T-cell (primary cell): Measurements from ENCODE around the gene NDUFS7. TPM values are rescaled to one million over a fixed set of nuclear protein-coding genes. Genes with fewer than 3 reads are reported as not detected.
A peak's percentile ranks its signal among the peaks of the same experiment; 100 is the strongest.
"Not testable (repeated sequence)": the region's sequence is repeated elsewhere in the genome, so short reads cannot be mapped to it uniquely, and the experiment has no call there.

Experiments used
- ATAC-seq, 4 experiments: fragments of 200-7000 bp in 3 of 4; fragments of 150-1000 bp in 1 of 4; cut with Tn5 transposase; replicated peaks in 1 of 4; 1 replicate in 3 of 4; 2 replicates in 1 of 4; pipeline ENCODE4 v1.10.0; 2021; ENCODE audit warnings: moderate library complexity in 3 of 4, mild to moderate bottlenecking in 2 of 4, moderate number of reproducible peaks in 1 of 4
- CTCF ChIA-PET, 2 donors: fragments of 300-600 bp; sonication (Branson Sonifier 250); formaldehyde crosslinking; loops; one replicate each; lab custom pipeline; 2022; ENCODE audit warnings: antibody characterized with exemption in 2 of 2; lab: Charles Lee
- POLR2A ChIA-PET, 2 donors: fragments of 300-600 bp; sonication (Branson Sonifier 250); formaldehyde crosslinking; loops; one replicate each; lab custom pipeline; 2022; ENCODE audit warnings: antibody characterized with exemption in 2 of 2; lab: Charles Lee
- DNase-seq, 35 experiments: peaks; one replicate each; pipeline versions ENCODE4 v3.0.0 to v3.0.0-alpha.2; 2013 to 2023
- H3K27ac ChIP-seq: one replicate; pipeline ENCODE4 v1.5.1; 2013; ENCODE audit warnings: low read length
- H3K27me3 ChIP-seq, 2 experiments: replicated peaks in 1 of 2; 1 replicate in 1 of 2; 2 replicates in 1 of 2; pipeline versions ENCODE4 v1.6.1 to v1.7.0; 2013; ENCODE audit warnings: low read length in 1 of 2, mixed read lengths in 1 of 2; ENCODE audit not compliant: control insufficient read depth in 2 of 2, insufficient read depth in 2 of 2; ENCODE audit errors: extremely low read depth in 1 of 2
- H3K36me3 ChIP-seq, 2 donors: 1 replicate in 1 of 2; 2 replicates in 1 of 2; pipeline versions ENCODE4 v1.6.1 to v1.7.0; 2013; ENCODE audit warnings: low read length in 1 of 2; ENCODE audit not compliant: control insufficient read depth in 2 of 2, insufficient read depth in 1 of 2; ENCODE audit errors: extremely low read depth in 1 of 2
- H3K4me1 ChIP-seq, 2 experiments: 1 replicate in 1 of 2; 2 replicates in 1 of 2; pipeline versions ENCODE4 v1.6.1 to v1.7.0; 2013; ENCODE audit warnings: low read length in 2 of 2, mixed read lengths in 1 of 2; ENCODE audit not compliant: insufficient read depth in 2 of 2, control insufficient read depth in 1 of 2; ENCODE audit errors: extremely low read depth in 1 of 2
- H3K4me3 ChIP-seq, 2 donors: 1 replicate in 1 of 2; 2 replicates in 1 of 2; pipeline versions ENCODE4 v1.5.1 to v1.7.0; 2013; ENCODE audit warnings: mild to moderate bottlenecking in 2 of 2, low read length in 1 of 2, moderate library complexity in 1 of 2; ENCODE audit not compliant: control insufficient read depth in 1 of 2; ENCODE audit errors: extremely low read depth in 1 of 2
- H3K9me3 ChIP-seq: 2 replicates; pipeline ENCODE4 v1.7.0; 2013
- H3K27ac Mint-ChIP-seq, 2 donors: one replicate each; pipeline ENCODE4 v1.8.0; 2020 to 2021; ENCODE audit warnings: mild to moderate bottlenecking in 2 of 2, mixed read lengths in 2 of 2
- H3K27me3 Mint-ChIP-seq, 2 donors: one replicate each; pipeline ENCODE4 v1.8.0; 2021 to 2022; ENCODE audit warnings: mixed read lengths in 2 of 2
- H3K36me3 Mint-ChIP-seq: one replicate; pipeline ENCODE4 v1.8.0; 2021; ENCODE audit warnings: mixed read lengths
- H3K4me1 Mint-ChIP-seq, 3 donors: one replicate each; pipeline ENCODE4 v1.8.0; 2020 to 2022; ENCODE audit warnings: mixed read lengths in 3 of 3, mild to moderate bottlenecking in 1 of 3
- H3K4me3 Mint-ChIP-seq, 3 donors: one replicate each; pipeline ENCODE4 v1.8.0; 2020 to 2022; ENCODE audit warnings: mild to moderate bottlenecking in 3 of 3, mixed read lengths in 3 of 3, moderate library complexity in 3 of 3
- H3K9me3 Mint-ChIP-seq, 3 donors: one replicate each; pipeline ENCODE4 v1.8.0; 2020 to 2022; ENCODE audit warnings: mixed read lengths in 3 of 3
- WGBS: methylation state at CpG from one replicate; pipeline ENCODE4 v1.1.5; 2013; ENCODE audit warnings: missing lambda C conversion rate; ENCODE audit not compliant: insufficient coverage; 5-methylcytosine and 5-hydroxymethylcytosine counted together
- total RNA-seq, 35 experiments: library from RNA in 6 of 35; stranded (reverse) in 6 of 35; fragments of 120-200 nt in 1 of 35; gene quantifications; one replicate each; pipeline versions ENCODE4 v1.2.1 to v1.2.4 and lab custom pipeline; 2013 to 2026

Gene NDUFS7
- total RNA-seq, 5 donors from 2014 or later (not counting 1 experiment from before 2014, with no cell fraction given), result 50.3 to 85.5 (median 79.6) TPM

GRCh38 chr19:1438035-1438932 is 54.6 kb downstream of the NDUFS7 start, which contains the start of gene RPS15:
Gene RPS15 (plus strand): TSS chr19:1438396. CDS start chr19:1438426, 30 bp downstream.
- peak within 1 kb of the TSS; percentile 98 to 99 for H3K27ac Mint-ChIP-seq
- CTCF ChIA-PET, result no interaction called here
- peak; percentile 87 to 91 (median 88) for ATAC-seq
- under 1% methylated on average over 96 of the region's 100 CpGs for WGBS
- DNase-seq, result peak; percentile 87 to 99 (median 94)
- H3K4me3 Mint-ChIP-seq, result peak within 1 kb of the TSS; percentile 96 to 99 (median 97)
- POLR2A ChIA-PET, result no interaction called here
- Histone ChIP-seq H3K36me3 (peaks cover 20 to 50% of the 10 kb centered on the region in 2 donors), H3K27me3 (no peaks in the 10 kb centered on the region), H3K4me1 (peaks cover 0 to 30% of the 10 kb centered on the region in 2 experiments), H3K9me3 (no peaks in the 10 kb centered on the region), H3K4me3 (peak within 1 kb of the TSS; percentile 68 to 85), H3K27ac (peak within 1 kb of the TSS; percentile 79)
- H3K36me3 Mint-ChIP-seq, result peaks cover 33% of the 10 kb centered on the region
- H3K9me3 Mint-ChIP-seq, result no peaks in the 10 kb centered on the region
- peaks cover 24 to 37% (median 26%) of the 10 kb centered on the region in 3 donors for H3K4me1 Mint-ChIP-seq
- no peaks in the 10 kb centered on the region for H3K27me3 Mint-ChIP-seq

DNA sequence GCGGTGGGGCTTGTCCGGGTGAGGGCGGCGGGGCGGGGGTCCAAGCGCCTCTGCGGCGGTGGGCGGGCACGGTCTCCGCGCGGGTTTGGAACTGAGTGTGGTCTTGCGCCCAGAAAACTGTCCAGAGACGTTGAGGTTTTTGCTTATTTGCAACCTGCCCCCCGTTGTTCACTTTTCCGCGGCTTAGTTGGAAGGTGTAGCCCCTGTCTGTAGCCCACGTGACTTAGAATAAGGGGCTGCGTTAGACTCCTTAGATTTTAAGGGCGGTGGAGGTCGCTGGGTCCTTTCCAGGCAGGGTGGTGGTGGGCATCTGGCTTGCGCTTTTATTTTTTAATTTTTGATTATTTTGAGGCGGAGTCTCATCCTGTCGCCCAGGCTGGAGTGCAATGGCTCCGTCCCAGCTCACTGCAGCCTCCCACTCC is 55.2 kb downstream of the NDUFS7 start:
- H3K27ac ChIP-seq, result peak overlapping the region; percentile 79
- Mint-ChIP-seq H3K4me1 (peaks cover 24 to 37% (median 26%) of the 10 kb centered on the region in 3 donors), H3K9me3 (no peaks in the 10 kb centered on the region), H3K4me3 (peak overlapping the region; percentile 96 to 99 (median 97)), H3K36me3 (peaks cover 33% of the 10 kb centered on the region), H3K27ac (peak overlapping the region; percentile 84), H3K27me3 (no peaks in the 10 kb centered on the region)
- POLR2A ChIA-PET, result no interaction called here
- peak overlapping the region; percentile 68 to 85 for H3K4me3 ChIP-seq
- WGBS, result 1% methylated on average over 24 of the region's 26 CpGs
- H3K27me3 ChIP-seq, result no peaks in the 10 kb centered on the region
- no peak for DNase-seq
- H3K4me1 ChIP-seq, result peaks cover 0 to 33% of the 10 kb centered on the region in 2 experiments
- ATAC-seq, result no peak
- peaks cover 20 to 44% of the 10 kb centered on the region in 2 donors for H3K36me3 ChIP-seq
- CTCF ChIA-PET, result no interaction called here
- H3K9me3 ChIP-seq, result no peaks in the 10 kb centered on the region

GRCh38 chr19:1439525-1440417 is 56.1 kb downstream of the NDUFS7 start:
- Histone ChIP-seq H3K36me3 (peaks cover 16 to 35% of the 10 kb centered on the region in 2 donors), H3K4me3 (peak overlapping the region; percentile 68 to 85), H3K27ac (peak overlapping the region; percentile 79), H3K4me1 (peaks cover 0 to 41% of the 10 kb centered on the region in 2 experiments)
- H3K27me3 Mint-ChIP-seq, POLR2A ChIA-PET, H3K9me3 ChIP-seq, H3K27me3 ChIP-seq, H3K9me3 Mint-ChIP-seq, DNase-seq, ATAC-seq, CTCF ChIA-PET: not testable (repeated sequence)
- peak overlapping the region; percentile 84 for H3K27ac Mint-ChIP-seq
- WGBS, result 66% methylated on average over 36 of the region's 57 CpGs
- peak overlapping the region; percentile 96 to 99 (median 97) for H3K4me3 Mint-ChIP-seq
- H3K36me3 Mint-ChIP-seq, result peaks cover 33% of the 10 kb centered on the region
- H3K4me1 Mint-ChIP-seq, result peaks cover 24 to 42% (median 29%) of the 10 kb centered on the region in 3 donors

DNA sequence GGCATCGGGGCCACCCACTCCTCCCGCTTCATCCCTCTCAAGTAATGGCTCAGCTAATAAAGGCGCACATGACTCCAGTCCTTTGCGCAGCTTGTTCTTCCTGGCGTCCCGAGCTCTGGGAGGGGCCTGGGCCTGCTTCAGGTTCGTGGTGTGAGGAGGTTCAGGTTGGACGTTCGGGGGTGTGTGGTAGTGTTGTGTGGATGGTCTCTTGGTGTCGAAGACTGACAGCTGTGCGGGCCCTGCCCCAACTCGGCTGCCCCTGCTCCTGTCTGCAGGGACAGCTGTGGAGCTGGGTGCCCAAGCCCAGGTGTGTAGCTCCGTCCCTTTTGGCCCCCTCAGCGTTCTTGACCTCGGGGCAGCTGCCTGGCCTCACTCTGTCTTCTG is 56.7 kb downstream of the NDUFS7 start:
- peaks cover 30% of the 10 kb centered on the region for H3K36me3 Mint-ChIP-seq
- no peaks in the 10 kb centered on the region for H3K9me3 ChIP-seq
- H3K4me1 Mint-ChIP-seq, result peaks cover 24 to 48% (median 30%) of the 10 kb centered on the region in 3 donors
- no peak for DNase-seq
- H3K27ac Mint-ChIP-seq, result peak overlapping the region; percentile 52 to 53
- peak overlapping the region; percentile 96 to 99 (median 97) for H3K4me3 Mint-ChIP-seq
- H3K9me3 Mint-ChIP-seq, result no peaks in the 10 kb centered on the region
- WGBS, result 89% methylated on average over 10 of the region's 15 CpGs
- H3K4me3 ChIP-seq, result no peak overlapping the region
- H3K27me3 Mint-ChIP-seq, result peaks cover 0 to 2% of the 10 kb centered on the region in 2 donors
- CTCF ChIA-PET, result no interaction called here
- H3K27ac ChIP-seq, result no peak overlapping the region
- H3K36me3 ChIP-seq, result peaks cover 16 to 32% of the 10 kb centered on the region in 2 donors
- peaks cover 0 to 46% of the 10 kb centered on the region in 2 experiments for H3K4me1 ChIP-seq
- POLR2A ChIA-PET, result no interaction called here
- peaks cover 0 to 2% of the 10 kb centered on the region in 2 experiments for H3K27me3 ChIP-seq
- ATAC-seq, result no peak

- 94% methylated on average over 9 of the region's 9 CpGs for WGBS
- ChIA-PET POLR2A (no interaction called here), CTCF (no interaction called here)
- Mint-ChIP-seq H3K9me3 (no peaks in the 10 kb centered on the region), H3K27ac (peak overlapping the region in 1 of 2 donors; percentile 16), H3K27me3 (peaks cover 0 to 3% of the 10 kb centered on the region in 2 donors), H3K4me1 (peaks cover 24 to 49% (median 32%) of the 10 kb centered on the region in 3 donors), H3K4me3 (peak overlapping the region; percentile 96 to 99 (median 97)), H3K36me3 (peaks cover 28% of the 10 kb centered on the region)
- no peak overlapping the region for H3K27ac ChIP-seq
- no peaks in the 10 kb centered on the region for H3K9me3 ChIP-seq
- no peak for DNase-seq
- H3K4me3 ChIP-seq, result no peak overlapping the region
- peaks cover 0 to 7% of the 10 kb centered on the region in 2 experiments for H3K27me3 ChIP-seq
- no peak for ATAC-seq
- peaks cover 16 to 28% of the 10 kb centered on the region in 2 donors for H3K36me3 ChIP-seq
- H3K4me1 ChIP-seq, result peaks cover 0 to 52% of the 10 kb centered on the region in 2 experiments
These were observed 57.3 kb downstream of the NDUFS7 start for GRCh38 chr19:1441022-1441426.
